Lower leg skin (tissue), 3 donors: ENCODE measurements around the gene FOXP1.

Experiments used
- POLR2A ChIP-seq, 2 donors: fragments of 450-650 bp; IDR thresholded peaks; one replicate each; pipeline ENCODE4 v1.6.1; 2016 to 2017; ENCODE audit warnings: antibody characterized with exemption in 2 of 2, mild to moderate bottlenecking in 1 of 2, moderate library complexity in 1 of 2
- TF ChIP-seq, protein P1 (sequence below), 3 donors: fragments of 450-650 bp; IDR thresholded peaks; one replicate each; pipeline ENCODE4 v1.5.1; 2016; ENCODE audit warnings: antibody characterized with exemption in 3 of 3, mild to moderate bottlenecking in 3 of 3, moderate library complexity in 2 of 3

DNA sequence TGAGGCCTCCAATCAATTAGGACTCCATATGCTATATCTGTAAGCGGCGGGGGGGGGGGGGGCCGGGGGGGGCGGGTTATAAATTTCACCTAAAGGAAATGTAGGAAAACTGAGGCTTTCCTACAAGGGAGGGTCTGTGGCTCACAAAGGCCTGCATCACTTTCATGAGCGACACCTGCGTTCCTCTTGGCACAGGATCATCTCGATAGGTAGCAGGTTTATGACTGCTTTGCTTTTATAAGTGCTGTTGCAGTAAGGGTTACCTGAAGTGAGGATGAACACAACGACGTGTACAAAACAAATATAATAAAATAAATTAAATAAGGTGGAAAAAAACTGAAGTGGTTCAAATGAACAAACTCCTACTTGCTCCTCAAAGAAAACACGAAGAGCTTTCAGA, 194.3 kb downstream of the FOXP1 start:
- no peak for TF ChIP-seq POLR2A (IDR thresholded peaks at IDR 0.05)
- TF ChIP-seq, protein P1, sequence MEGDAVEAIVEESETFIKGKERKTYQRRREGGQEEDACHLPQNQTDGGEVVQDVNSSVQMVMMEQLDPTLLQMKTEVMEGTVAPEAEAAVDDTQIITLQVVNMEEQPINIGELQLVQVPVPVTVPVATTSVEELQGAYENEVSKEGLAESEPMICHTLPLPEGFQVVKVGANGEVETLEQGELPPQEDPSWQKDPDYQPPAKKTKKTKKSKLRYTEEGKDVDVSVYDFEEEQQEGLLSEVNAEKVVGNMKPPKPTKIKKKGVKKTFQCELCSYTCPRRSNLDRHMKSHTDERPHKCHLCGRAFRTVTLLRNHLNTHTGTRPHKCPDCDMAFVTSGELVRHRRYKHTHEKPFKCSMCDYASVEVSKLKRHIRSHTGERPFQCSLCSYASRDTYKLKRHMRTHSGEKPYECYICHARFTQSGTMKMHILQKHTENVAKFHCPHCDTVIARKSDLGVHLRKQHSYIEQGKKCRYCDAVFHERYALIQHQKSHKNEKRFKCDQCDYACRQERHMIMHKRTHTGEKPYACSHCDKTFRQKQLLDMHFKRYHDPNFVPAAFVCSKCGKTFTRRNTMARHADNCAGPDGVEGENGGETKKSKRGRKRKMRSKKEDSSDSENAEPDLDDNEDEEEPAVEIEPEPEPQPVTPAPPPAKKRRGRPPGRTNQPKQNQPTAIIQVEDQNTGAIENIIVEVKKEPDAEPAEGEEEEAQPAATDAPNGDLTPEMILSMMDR (IDR thresholded peaks at IDR 0.05), result no peak
